Stimulated activated CD4-positive, alpha-beta T cell treated with anti-CD3 and anti-CD28 coated beads, Interleukin-1b, Interleukin-23, amount 100 ng/mL, for 4 hours (primary cell): ENCODE measurements around the gene UQCR11.

Source experiments
- DNase-seq, 2 donors: peaks; one replicate each; pipeline ENCODE4 v3.0.0-alpha.2; 2020; ENCODE audit warnings: low read depth in 2 of 2

The UQCR11 gene

DNA sequence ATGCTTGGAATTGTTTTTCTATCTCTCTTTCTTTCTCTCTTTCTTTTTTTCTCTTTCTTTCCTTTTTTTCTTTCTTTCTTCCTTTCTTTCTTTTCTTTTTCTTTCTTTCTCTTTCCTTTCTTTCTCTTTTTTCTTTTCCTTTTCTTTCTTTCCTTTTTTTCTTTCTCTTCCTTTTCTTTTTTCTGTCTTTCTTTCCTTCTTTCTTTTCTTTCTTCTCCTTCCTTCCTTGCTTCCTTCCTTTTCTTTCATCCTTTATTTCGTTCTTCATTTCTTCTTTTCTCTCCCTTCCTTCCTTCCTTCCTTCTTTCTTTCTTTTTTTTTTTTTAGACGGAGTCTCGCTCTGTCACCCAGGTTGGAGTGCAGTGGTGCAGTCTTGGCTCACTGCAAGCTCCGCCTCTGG is 35.3 kb downstream of the UQCR11 start:
- no peak for DNase-seq

DNA sequence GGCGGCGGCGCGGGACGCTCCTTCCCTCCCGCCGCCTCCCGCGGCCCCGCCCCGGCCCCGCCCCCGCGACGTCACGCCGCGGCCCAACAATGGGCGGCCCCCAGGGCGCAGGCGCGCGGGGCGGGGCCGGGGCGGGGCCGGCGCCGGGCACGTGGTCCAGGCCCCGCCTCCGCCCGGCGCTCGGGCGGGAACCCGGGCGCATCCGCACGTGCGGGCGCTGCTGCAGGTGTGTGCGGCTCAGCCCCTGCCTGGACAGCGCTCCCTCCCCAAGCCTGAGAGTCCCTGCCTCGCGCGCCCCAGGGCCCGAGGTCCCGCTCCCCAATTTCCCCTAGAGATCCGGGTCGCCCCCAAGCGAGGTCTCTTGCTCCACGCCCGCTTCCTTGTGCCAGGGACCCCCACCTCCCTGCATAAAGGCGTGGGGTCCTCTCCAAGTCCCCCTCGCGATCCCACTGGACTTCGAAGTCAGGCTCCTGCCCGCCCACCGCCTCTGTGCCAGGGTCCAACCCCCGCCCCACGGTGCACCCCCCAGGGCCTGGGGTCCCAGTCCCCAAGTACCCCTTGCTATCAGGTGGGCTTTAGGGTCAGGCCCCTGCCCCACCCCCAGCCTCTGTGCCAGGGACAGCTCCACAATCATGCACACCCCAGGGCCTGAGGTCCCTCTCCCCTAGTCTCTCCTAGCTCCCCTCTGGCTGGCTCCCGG is 36.8 kb downstream of the UQCR11 start, which contains the start of gene MEX3D:
Gene MEX3D, minus strand, starts transcription at position 6 of the 700 bp plus-strand sequence. CDS start 267 bp downstream, outside the sequence.
- DNase-seq: peak; percentile 76 to 86

DNA sequence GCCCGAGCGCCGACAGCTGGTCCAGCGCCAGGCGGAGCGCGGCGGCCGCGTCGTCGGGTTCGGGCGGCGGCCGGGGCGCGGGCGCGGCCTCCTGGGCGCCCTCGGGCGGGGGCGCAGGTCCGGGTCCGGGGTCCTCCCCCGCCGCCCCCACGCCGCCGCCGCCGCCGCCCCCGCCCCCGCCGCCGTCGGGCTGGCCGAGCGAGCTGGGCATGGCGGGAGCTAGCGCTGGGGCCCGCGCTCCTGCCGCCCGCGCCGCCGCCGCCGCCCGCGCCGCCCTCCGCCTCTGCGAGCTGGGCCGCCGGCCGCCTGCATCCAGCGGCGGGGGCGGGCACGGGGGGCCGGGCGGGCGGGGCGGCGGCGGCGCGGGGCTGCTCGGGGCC is 37.4 kb downstream of the UQCR11 start:
- DNase-seq: no peak

DNA sequence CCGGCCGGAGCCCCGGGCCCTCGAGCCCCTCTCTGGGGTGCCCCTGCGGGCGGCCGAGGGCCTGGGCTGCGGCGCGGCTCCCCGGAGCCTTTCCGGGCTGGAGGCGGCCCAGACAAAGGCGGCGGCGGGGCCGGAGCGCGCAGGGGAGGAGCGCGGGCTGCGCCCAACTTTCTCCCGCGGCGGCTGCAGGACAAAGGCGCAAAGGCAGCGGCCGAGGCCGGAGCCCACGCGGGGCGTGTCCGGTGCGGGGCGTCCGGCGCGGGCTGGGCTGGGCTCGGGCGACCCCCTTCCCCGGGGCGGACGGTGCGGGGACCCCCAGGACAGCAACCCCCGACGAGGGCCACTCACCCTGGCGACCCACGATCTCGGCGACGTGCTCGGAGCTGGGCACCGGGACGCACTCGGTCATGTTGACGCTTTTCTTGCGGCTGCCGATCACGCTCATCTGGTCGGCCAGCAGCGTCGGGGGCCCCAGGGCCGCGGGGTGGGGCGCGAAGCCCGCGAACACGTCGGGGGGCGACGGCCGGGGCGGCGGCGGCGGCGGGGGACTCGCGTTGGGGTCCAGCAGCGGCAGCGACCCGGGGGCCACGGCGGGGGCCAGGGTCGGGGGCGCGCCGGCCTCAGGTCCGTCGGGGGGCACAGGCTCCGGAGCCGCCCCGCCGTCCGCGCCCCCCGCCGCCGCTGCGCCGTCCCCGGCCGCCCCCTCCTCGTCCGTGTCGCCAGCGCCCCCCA is 38.0 kb downstream of the UQCR11 start:
- DNase-seq: no peak

DNA sequence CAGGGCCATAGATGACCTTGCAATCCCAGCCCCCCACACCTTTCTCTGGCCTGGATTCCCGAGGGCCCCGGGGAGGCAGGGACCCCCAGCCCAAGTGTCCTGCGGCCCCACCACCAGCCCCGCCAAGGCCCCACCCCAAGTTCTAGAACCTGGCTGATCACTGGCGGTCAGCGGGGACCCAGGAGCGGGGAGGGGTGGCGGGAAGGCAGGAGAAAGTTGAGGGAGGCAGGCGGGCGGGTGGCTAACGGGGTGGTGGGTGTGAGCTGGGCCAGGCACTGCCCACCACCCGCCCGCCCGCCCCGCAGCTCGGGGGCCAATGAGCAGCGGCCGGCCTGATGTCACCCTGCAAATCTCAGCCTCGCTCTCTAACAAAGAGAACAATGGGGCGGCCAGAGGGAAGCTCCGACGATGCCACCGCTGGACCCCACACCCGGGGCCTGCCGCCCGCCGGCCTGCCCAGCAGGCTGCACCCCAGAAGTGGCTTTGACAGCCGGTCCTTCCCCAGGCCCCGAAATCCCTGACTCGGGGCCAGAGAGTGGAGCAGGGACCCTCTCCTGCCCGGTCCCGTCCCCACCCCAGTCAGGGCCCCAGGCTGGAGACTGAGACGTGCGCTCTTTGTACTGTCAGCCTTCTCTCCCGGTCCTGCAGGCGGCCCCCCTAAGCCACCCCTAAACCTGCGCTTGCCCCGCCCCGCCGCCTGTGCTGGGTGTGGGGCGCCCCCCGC is 38.7 kb downstream of the UQCR11 start:
- no peak for DNase-seq

DNA sequence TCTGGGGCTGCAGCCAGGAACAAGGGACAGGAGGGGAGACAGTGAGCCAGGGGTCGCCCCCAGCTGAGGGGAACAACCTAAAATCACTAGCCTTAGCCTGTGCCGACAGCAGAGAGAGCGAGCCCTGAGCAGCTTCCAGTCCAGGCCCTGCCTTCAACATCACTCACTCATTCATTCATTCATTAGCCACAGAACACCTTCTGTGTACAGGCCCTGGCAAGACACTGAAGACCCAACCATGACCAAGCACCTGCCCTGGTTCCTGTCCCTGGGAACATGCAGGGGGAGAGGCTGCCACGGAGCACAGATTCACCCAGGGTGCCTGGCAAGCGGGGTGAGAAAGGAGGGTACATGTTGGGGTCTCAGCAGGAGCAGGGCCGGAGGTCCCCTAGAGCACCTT is 42.0 kb downstream of the UQCR11 start:
- DNase-seq: no peak

DNA sequence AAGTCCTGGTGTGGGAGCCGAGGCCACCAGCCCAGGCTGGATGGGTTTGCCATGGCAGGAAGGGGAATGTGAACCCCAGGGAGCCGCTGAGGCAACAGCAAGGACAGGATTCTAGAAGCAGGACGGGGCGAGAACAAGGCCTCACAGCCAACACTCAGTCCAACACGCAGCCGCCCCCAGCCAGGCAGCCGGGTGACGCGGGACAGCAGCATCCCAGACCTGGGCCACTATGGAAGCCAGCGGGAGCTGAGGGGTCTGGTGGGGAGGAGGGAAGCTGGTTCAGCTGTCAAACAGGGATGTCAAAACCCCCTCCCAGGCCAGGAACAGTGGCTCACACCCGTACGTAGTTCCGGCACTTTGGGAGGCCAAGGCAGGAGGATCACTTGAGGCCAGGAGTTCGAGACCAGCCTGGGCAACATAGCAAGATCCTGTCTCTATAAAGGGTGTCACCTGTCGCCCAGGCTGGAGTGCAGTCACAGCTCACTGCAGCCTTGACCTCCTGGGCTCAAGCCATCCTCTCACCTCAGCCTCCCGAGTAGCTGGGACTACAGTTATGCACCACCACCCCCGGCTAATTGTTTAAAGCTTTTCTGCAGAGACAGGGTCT is 43.9 kb downstream of the UQCR11 start:
- DNase-seq: no peak

DNA sequence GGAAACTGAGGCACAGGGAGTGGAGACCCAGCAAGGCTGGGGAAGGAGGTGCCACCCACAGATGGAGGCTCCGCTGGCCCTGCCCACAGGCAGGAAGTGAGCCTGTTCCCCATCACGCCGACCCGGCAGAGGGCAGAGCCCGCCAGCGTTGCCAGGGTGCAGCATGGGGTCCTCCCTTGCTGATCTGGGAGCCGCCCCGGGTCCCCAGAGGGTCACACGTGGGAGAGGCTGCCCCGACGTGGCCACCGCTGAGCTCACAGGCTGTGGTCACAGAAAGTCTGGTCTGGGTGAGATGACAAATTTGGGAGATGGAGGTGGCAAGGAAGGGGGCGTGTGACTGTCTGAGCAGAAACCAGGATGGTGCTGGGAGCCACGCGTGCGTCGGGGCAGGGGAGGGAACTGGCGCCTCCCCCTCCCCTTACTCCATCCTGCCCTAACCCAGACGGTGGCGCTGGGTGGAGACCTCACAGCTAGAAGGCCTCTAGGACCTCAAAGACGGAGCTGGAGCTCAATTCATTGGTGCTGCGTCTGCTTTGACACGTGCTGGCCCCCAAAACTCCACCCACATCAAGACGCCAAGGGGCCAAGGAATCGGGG is 44.9 kb downstream of the UQCR11 start:
- no peak for DNase-seq

DNA sequence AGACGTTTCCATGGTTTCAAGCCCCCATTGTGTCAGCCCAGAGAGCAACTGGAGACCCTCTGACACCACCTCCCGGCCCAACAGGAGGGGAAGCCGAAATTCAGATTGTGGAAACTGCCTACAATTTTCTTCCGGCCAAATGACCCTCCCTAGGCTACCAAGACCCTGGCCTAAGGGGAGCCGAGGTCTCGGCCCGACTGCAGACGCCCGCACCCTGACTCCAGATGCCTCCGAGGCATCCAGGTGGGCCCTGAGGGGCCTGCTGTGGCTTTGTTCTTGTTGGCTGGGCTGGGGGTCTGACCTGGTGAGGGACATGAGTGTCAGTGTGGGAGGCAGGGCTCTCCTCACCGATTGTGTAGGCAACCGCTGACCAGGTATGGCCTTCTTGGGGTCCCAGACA is 46.7 kb downstream of the UQCR11 start:
- no peak for DNase-seq

DNA sequence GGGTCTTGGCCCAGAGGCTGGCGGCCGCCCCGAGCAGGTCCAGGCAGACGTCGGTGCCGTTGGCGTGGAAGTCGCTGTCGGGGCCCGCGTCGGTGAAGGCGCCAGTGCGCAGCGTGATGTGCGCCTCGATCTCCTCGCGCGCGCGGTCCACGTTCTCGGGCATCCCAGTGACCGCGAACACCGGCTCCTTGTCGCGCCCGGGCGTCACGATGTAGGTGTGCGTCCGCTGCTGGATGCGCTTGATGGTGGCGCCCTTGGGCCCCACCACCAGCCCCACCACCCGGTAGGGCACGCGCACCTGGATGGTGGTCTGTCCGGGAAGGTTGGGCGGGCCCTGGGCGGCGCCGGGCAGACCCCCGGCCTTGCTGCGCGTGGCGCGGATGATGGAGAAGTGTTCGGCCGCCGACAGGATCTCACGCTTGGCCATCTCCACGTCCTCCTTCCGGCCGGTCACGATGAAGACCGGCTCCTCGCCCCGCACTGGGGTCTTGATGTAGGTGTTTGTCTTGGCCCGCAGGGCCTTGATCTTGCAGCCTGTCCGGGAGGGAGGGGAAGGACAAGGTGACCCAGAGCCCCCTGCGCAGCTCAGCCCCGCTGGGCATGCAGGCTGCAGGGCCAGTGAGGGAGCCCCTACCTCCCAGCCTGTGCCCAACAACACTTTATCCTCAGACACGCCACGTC is 48.7 kb downstream of the UQCR11 start:
- DNase-seq: no peak

DNA sequence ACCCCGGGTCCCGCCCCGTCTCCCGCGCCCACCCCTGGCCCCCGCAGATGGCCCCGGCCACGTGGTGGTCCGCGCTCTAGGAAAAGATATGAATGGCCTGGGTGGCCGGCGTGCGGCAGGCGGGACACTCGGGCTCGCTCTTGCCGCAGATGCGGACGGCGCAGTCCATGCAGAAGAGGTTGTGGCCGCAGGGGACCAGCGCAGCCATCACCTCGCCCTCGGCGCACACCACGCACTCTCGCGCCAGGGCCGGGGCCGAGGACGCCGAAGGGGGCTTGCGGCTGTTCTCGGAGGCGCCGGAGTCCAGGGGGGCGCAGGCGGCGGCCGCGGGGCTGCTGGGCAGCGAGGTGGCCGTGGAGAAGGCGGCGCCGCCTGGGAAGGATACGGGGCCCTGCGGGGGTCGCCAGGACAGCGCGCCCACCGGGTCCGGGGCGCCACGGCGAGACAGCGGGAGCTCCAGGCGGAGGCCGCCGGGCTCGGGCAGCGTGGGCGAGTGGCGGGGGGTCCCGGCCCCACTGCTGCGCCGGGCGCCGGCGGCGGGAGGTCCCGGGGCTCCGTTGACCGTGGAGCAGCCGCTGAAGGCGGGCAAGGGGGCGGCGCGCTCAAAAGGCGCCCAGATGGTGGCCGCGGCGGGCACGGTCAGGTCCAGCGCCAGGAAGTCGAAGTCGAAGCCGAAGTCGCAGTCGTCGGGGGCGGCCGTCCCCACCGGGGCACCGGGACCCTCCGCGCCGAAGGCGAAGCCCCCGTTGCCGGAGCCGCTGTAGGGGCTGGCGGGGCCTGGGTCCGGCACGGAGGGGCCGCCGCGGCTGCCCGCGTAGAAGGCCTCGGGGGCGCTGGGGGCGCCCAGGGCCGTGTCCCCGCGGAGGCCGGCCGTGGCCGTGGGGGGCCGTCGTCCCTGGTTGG is 49.5 kb downstream of the UQCR11 start:
- no peak for DNase-seq

DNA sequence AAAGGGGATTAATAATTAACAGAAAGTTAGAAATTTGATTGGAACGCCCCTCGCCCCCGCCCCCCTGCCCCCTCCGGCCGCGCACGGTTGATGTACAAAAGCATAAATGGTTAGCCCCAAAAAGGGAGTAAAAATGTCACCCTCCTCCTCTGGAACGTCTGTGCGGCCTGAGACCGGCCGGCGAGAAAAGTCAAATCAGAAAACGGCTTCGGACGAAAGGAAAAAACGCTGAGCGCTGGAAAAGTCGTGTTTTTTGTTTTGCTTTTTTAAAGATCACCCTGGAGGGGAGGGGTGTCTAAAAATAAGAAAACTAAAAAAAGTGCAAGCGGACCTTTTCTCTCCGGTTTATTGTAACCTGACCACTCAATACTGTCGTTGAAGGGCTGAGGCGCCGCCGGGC is 50.3 kb downstream of the UQCR11 start:
- no peak for DNase-seq

DNA sequence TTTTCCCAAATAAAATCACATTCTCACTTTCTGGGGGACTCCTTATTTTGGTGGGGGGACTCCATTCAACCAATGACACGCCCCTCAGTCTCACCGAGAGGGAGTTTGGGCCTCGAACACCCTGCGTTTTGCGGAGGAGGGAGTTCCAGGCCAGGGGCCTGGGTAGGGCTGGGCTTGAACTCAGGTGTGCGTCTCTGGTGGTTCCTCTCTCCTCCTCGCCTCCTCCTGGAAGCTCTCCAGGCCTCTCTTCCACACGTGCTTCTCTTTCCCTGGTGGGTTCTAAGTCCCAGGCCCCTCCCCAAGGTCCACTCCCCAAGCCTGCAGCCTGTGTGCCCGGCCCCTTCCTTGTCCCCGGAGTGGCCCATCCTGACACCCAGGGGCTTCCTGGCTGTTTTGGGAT is 51.8 kb downstream of the UQCR11 start:
- DNase-seq: no peak

DNA sequence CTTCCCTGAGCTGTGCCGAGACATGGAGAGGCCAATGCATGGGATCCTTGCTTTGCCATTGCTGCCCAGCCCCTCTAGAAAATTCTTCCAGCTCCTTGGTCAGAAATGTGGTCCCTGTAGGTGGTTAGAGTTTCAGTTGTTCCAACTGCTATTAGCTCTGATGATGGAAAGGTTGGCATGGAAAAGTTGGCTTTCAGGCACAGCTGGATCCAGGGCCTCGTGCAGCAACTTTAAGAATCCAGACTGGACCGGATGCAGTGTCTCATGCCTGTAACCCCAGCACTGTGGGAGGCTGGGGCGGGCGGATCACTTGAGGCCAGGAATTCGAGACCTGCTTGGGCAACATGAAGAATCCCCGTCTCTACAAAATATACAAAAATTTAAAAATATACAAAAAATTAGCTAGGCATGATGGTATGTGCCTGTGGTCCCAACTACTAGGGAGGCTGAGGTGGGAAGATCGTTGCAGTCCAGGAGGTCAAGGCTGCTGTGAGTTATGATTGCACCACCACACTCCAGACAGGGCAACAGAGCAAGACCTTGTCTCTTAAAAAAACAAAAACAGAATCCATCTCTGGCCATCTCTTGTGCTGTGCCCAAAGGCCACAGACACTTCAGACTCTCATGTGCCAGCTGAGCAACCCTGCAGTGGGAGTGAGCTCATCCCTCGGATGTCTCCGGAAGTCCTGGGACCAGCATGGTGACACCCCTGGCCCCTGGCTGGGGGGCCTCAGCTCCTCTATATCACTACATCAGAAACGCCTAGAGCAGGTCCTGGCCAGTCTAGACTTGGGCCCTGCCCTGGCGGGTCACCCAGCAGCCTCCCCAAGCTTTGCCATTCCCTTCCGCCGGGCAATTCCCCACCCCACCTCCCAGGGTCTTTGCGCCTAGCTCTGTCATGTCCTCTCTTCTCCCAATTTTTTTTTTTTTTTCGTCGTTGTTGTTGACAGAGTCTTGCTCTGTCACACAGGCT is 53.9 kb downstream of the UQCR11 start:
- DNase-seq: no peak

DNA sequence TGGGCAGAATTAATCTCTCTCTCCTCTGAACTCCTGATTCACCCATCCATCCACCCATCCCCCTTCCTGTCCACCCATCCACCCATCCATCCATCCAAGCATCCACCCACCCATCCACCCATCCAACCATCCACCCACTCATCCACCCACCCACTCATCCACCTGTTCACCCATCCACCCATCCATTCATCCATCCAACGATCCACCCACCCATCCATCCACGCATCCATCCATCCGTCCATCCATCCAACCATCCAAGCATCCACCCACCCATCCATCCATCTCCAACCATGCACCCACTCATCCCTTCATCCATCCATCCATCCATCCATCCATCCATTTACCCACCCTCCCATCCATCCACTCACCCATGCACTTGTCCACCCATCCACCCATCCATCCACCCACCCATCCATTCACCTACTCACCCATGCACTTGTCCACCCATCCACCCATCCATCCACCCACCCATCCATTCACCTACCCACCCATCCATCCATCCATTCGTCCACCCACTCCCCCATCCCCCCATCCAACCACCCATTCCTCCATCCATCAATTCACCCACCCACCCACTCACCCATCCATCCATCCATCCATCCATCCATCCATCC is 55.8 kb downstream of the UQCR11 start:
- no peak for DNase-seq
